Limb (tissue), 2 donors: ENCODE data around the gene ZNF764.
A peak's percentile ranks its signal among the peaks of the same experiment; 100 is the strongest.

ENCODE experiments used
- DNase-seq, 2 donors: peaks; one replicate each; pipeline ENCODE4 v3.0.0-alpha.2; 2016; ENCODE audit errors: extremely low spot score in 2 of 2

Gene ZNF764

GRCh38 chr16:30570636-30571444 lies 12.7 kb upstream of the ZNF764 start:
- peak; percentile 19 to 75 for DNase-seq

GRCh38 chr16:30569746-30570635 lies 11.8 kb upstream of the ZNF764 start:
- no peak for DNase-seq

- DNase-seq = no peak
These were observed 11.1 kb upstream of the ZNF764 start for GRCh38 chr16:30569281-30569680.

GRCh38 chr16:30567991-30568638 lies 9.9 kb upstream of the ZNF764 start:
- no peak for DNase-seq

GRCh38 chr16:30567160-30567990 lies 9.2 kb upstream of the ZNF764 start:
- DNase-seq = no peak

- no peak for DNase-seq
These were observed 8.4 kb upstream of the ZNF764 start for GRCh38 chr16:30566531-30566930.

- DNase-seq = no peak
These were observed 7.8 kb upstream of the ZNF764 start for GRCh38 chr16:30565984-30566383.

GRCh38 chr16:30565526-30565925 lies 7.4 kb upstream of the ZNF764 start:
- DNase-seq = no peak

GRCh38 chr16:30562021-30562420 lies 3.8 kb upstream of the ZNF764 start:
- no peak for DNase-seq

GRCh38 chr16:30561089-30561816 lies 3.1 kb upstream of the ZNF764 start:
- no peak for DNase-seq

GRCh38 chr16:30559690-30560089 lies 1.5 kb upstream of the ZNF764 start:
- DNase-seq = no peak

GRCh38 chr16:30558789-30559377 lies 709 bp upstream of the ZNF764 start:
- no peak for DNase-seq

GRCh38 chr16:30557707-30557956 lies 542 bp downstream of the ZNF764 start:
- DNase-seq = no peak

- DNase-seq = no peak
These were observed 2.1 kb downstream of the ZNF764 start for GRCh38 chr16:30556125-30556473.

- no peak for DNase-seq
These were observed 2.7 kb downstream of the ZNF764 start for GRCh38 chr16:30555315-30556124.

- no peak for DNase-seq
These were observed 3.4 kb downstream of the ZNF764 start for GRCh38 chr16:30554557-30555314.

- no peak for DNase-seq
These were observed 4.7 kb downstream of the ZNF764 start for GRCh38 chr16:30553393-30553899.

GRCh38 chr16:30552956-30553355 lies 5.2 kb downstream of the ZNF764 start:
- no peak for DNase-seq

- no peak for DNase-seq
These were observed 6.4 kb downstream of the ZNF764 start for GRCh38 chr16:30551781-30552180.
